Stimulated activated CD8-positive, alpha-beta memory T cell treated with anti-CD3 and anti-CD28 coated beads, Interleukin-7, amount 100 ng/mL, for 24 hours (primary cell): ENCODE data around the gene BOK.
"Not testable (repeated sequence)": the region's sequence is repeated elsewhere in the genome, so short reads cannot be mapped to it uniquely, and the experiment has no call there.

Experiments
- DNase-seq: peaks from one replicate; pipeline ENCODE4 v3.0.0-alpha.2; 2020; ENCODE audit warnings: low read depth

BOK gene

GRCh38 chr2:241559323-241560161, 997 bp downstream of the BOK start:
- DNase-seq = no peak

- no peak for DNase-seq
Observed at GRCh38 chr2:241560162-241560882, 1.8 kb downstream of the BOK start.

GRCh38 chr2:241560883-241561474, 2.4 kb downstream of the BOK start:
- no peak for DNase-seq

GRCh38 chr2:241561832-241562231, 3.3 kb downstream of the BOK start:
- no peak for DNase-seq

GRCh38 chr2:241562269-241562891, 3.8 kb downstream of the BOK start:
- no peak for DNase-seq

- DNase-seq = no peak
Observed at GRCh38 chr2:241563031-241563507, 4.5 kb downstream of the BOK start.

- no peak for DNase-seq
Observed at GRCh38 chr2:241563571-241563980, 5.0 kb downstream of the BOK start.

- no peak for DNase-seq
Observed at GRCh38 chr2:241563981-241564595, 5.5 kb downstream of the BOK start.

- DNase-seq = no peak
Observed at GRCh38 chr2:241564596-241565410, 6.3 kb downstream of the BOK start.

GRCh38 chr2:241565411-241565810, 6.9 kb downstream of the BOK start:
- no peak for DNase-seq

- DNase-seq = not testable (repeated sequence)
Observed at GRCh38 chr2:241566021-241566420, 7.5 kb downstream of the BOK start.

GRCh38 chr2:241566468-241566867, 7.9 kb downstream of the BOK start:
- no peak for DNase-seq

GRCh38 chr2:241567266-241567665, 8.7 kb downstream of the BOK start:
- not testable (repeated sequence) for DNase-seq

- no peak for DNase-seq
Observed at GRCh38 chr2:241567776-241568175, 9.2 kb downstream of the BOK start.

- no peak for DNase-seq
Observed at GRCh38 chr2:241568726-241569125, 10.2 kb downstream of the BOK start.

GRCh38 chr2:241569831-241570281, 11.3 kb downstream of the BOK start:
- no peak for DNase-seq

- DNase-seq = no peak
Observed at GRCh38 chr2:241570961-241571581, 12.5 kb downstream of the BOK start.

- DNase-seq = no peak
Observed at GRCh38 chr2:241571821-241572620, 13.5 kb downstream of the BOK start.

GRCh38 chr2:241572915-241573651, 14.5 kb downstream of the BOK start:
- DNase-seq = not testable (repeated sequence)
